GM19351 (cell line): ENCODE data around the gene ASCL2.
"Not testable (repeated sequence)": the region's sequence is repeated elsewhere in the genome, so short reads cannot be mapped to it uniquely, and the experiment has no call there.

Source experiments
- ATAC-seq: cut with Tn5 transposase; IDR thresholded peaks from one replicate; pipeline ENCODE4 v1.9.1; 2021; ENCODE audit warnings: mild to moderate bottlenecking, moderate library complexity; ENCODE audit not compliant: unreplicated experiment

ASCL2 gene

GRCh38 chr11:2237457-2238238 lies 32.7 kb downstream of the ASCL2 start:
- no peak for ATAC-seq

GRCh38 chr11:2236381-2237134 lies 33.8 kb downstream of the ASCL2 start:
- not testable (repeated sequence) for ATAC-seq

GRCh38 chr11:2235588-2236326 lies 34.6 kb downstream of the ASCL2 start:
- ATAC-seq = no peak

- no peak for ATAC-seq
Measured at GRCh38 chr11:2234963-2235362, 35.4 kb downstream of the ASCL2 start.

- ATAC-seq = no peak
Measured at GRCh38 chr11:2233693-2234455, 36.5 kb downstream of the ASCL2 start.

GRCh38 chr11:2229713-2230297 lies 40.6 kb downstream of the ASCL2 start:
- no peak for ATAC-seq

GRCh38 chr11:2224254-2224653 lies 46.1 kb downstream of the ASCL2 start:
- no peak for ATAC-seq

- ATAC-seq = no peak
Measured at GRCh38 chr11:2223153-2223794, 47.1 kb downstream of the ASCL2 start.

GRCh38 chr11:2222451-2222850 lies 47.9 kb downstream of the ASCL2 start:
- no peak for ATAC-seq

- no peak for ATAC-seq
Measured at GRCh38 chr11:2221591-2221990, 48.8 kb downstream of the ASCL2 start.

GRCh38 chr11:2221024-2221423 lies 49.4 kb downstream of the ASCL2 start:
- ATAC-seq = no peak

GRCh38 chr11:2220173-2220771 lies 50.1 kb downstream of the ASCL2 start:
- ATAC-seq = no peak

- ATAC-seq = no peak
Measured at GRCh38 chr11:2219318-2220017, 50.9 kb downstream of the ASCL2 start.
